SH-SY5Y (cell line): Measurements from ENCODE around the gene MAP3K12.
A peak's percentile ranks its signal among the peaks of the same experiment; 100 is the strongest.

Source experiments
- GATA2 ChIP-seq: IDR thresholded peaks from 2 replicates; pipeline ENCODE4 v1.6.1; 2011; ENCODE audit warnings: mild to moderate bottlenecking, low read depth, low read length
- GATA3 ChIP-seq: IDR thresholded peaks from 2 replicates; pipeline ENCODE4 v1.6.1; 2011; ENCODE audit warnings: low read depth, mild to moderate bottlenecking, low read length, moderate library complexity

Gene MAP3K12

DNA sequence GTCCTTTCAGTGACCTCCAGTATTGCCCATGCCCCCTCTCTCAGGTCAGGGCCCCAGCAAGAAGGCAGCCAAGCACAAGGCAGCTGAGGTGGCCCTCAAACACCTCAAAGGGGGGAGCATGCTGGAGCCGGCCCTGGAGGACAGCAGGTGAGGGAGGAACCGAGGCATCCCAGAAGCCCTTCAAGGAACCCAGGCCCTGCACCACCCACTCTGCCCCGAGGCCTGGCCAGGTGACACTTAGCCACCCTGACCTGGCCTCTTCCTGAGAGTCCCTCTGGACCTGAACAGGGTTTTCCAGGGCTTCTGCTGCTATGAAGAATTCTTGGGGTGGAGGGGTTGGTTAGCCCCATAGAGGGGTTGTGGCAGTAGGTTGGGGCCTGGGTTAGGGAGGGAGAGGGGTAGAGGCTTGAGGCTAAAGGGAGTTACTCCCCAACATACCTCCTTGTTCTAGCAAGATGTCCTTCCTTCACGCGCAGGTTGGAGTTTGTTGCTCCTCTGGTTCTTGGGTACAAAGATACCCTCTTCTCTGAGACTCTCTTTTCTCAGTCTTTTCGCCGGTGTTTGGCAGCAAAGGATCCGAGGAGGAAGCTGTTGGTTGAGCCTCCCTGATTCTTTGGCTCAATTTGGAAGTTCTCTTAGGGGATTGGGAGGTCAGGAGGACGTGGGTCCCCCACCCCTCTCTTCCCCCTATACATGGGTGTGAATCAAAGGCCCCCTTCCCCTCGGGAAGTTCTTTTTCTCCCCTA is 3.9 kb upstream of the MAP3K12 start:
- TF ChIP-seq GATA2 (no peak), GATA3 (no peak)

DNA sequence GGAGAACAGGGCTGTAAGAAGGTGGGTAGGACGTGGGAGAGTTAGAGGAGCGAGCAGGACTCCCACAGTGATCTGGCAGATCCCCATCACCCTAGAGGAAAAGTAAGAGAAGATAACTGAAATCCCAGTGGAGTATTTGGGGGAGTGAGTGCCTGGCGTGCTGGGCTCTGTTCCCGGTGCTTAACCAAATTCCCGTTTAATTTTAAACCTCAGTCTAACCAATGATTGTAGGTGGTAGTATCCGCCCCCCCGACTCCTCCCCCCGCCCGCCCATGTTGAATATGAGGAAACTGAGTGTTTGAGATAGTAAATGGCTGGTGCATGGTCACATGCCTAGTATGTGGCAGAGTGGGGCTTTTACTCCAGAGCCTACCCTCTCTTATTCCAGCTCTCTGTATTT is 3.1 kb upstream of the MAP3K12 start:
- no peak for TF ChIP-seq GATA2
- TF ChIP-seq GATA3, result no peak

DNA sequence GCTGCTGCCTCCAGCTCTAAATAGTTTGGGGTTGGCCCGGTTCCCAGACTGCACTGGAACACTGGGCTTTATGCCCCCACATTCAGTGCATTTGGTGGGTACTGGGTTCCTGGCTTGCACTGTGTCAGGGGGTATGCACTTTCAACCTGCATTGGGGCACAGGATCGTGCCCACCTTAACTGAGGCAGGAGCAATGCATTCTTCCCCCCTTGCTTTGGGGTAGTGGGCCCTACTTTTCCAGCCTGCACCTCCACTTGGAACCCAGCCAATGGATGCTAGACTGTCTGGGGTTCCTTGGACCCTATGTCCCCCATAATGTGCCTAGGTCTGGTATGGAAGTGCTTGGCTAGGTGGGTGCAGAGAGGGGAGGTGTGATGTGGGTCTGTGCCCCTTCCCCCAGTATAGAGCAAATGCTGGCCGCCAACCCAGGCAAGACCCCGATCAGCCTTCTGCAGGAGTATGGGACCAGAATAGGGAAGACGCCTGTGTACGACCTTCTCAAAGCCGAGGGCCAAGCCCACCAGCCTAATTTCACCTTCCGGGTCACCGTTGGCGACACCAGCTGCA is 2.4 kb upstream of the MAP3K12 start:
- no peak for TF ChIP-seq GATA2
- no peak for TF ChIP-seq GATA3

DNA sequence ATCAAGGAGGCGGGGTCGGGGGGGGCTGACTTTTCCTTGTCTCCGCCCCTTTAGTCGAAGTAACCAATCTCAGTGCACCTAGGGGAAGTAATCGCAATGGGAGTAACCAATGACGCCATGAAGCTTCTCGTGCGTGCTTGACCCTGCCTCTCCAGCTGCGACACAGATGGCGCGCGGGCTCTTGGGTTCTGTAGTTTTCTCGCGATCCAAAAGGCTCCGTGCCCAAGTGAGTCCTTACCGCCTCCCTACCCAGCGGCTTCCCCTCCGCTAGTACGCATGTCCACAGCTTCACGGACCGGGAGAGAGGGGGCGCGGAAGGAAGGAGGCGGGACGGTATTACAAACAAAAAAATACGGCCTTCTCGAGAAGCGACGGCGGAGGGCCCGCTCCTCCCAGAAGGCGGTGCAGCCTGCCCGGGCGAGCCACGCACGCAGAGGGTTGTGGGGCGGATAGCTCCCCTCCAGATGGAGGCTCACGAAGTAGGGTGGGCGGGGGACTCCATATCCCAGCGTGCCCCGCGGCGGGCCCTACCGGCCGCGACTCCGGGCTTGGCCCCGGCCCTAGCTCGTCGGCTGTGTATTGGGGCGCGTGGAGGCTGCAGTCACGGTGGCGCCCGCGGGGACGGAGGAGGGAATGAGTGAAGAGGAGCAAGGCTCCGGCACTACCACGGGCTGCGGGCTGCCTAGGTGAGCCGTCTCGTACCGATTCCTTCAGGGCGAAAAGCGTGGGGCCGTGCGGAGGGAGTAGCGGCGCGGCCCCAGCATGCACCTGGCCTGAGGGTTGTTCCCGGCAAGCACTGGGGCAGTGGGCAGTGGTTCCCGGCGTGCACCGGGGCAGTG is 1.7 kb upstream of the MAP3K12 start, which contains the start of gene TARBP2:
TARBP2 (plus strand) TSS at position 508 of the 839 bp plus-strand sequence; CDS start at position 634, 126 bp downstream.
- no peak for TF ChIP-seq GATA3
- TF ChIP-seq GATA2, result no peak

DNA sequence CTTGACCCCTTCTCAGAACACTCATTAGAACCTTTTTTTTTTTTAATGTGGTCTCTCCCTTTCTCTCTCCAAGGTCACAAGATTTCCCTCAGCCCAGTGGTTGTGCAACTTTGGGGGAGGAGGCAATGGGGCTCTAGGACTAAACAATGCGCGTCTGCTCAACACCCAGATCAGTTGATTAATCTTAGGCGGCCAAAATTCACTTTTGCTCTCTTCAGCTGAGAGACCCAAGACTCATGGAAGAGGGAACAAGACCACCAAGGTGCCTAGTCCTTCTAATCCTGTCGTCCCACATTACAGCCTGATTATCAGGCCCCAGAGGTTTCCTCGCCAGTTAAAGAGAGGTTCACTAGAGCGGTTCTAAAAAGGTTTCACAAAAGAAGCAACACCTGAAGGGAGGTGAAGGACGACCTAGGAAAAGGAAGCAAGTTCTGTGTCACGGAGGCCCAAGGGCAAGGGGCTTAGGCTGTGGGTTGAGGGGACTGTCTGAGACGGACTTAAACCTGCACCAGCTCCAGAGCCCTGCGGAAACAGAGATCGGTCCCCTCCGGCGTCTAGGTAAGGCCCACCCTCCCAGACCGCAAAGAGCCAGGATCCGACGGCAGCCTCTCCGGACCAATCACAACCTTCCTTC is 1.0 kb upstream of the MAP3K12 start:
- TF ChIP-seq GATA3 (no peak), GATA2 (no peak; the same call in 1 of the 2 replicates)

DNA sequence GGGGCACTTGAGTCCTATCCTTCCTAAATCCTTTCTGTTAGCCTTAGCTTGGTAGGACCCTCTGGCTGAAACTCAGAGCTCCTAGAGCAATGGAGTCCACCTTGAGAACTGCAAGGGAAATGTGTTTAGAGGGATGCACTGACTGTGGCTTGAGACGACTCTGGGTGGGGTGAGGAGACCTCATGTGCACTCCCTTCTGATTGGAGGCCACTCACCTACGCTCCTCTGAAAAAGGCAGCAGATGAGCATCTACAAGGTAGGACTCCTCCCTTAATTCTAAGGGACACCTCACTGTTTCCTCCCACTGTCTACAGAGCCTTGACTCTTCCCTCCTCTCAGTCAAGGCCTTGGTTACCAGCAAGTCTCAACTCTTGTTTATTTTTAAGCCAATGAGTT is 1.0 kb downstream of the MAP3K12 start:
- no peak for TF ChIP-seq GATA2
- TF ChIP-seq GATA3, result no peak

DNA sequence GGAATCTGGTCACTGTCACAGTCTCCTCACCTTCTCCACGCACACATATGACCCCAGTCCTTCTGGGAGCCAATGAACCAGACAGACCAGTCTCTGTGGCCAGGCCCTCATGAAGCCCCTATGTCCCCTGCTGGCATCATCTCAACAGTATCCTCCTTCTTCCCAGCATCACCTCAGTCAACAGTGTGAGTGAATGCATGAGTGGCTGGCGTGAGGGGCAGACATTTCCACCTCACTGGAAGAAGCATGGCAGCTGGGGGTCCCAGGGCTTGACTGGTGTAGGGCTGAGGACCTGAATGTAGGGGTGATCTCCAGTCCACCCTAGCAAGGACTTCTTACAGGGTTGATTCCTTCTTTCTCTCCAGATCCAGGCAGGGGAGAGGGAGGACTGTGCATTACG is 1.8 kb downstream of the MAP3K12 start:
- no peak for TF ChIP-seq GATA3
- TF ChIP-seq GATA2, result no peak

DNA sequence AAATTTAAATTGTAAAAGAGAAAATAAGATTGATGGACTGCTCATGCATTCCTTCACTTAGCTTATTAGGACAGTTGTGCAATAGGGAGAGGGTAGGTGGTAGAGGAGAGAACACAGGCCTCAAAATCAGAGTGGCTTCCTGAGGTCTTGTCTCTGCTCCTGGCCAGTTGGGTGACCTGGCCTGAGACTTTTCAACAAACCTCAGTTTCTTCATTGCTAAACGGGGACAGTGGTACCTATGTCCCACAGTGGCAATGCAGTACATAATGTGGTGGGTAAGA is 2.6 kb downstream of the MAP3K12 start:
- TF ChIP-seq GATA3 (no peak), GATA2 (no peak)

DNA sequence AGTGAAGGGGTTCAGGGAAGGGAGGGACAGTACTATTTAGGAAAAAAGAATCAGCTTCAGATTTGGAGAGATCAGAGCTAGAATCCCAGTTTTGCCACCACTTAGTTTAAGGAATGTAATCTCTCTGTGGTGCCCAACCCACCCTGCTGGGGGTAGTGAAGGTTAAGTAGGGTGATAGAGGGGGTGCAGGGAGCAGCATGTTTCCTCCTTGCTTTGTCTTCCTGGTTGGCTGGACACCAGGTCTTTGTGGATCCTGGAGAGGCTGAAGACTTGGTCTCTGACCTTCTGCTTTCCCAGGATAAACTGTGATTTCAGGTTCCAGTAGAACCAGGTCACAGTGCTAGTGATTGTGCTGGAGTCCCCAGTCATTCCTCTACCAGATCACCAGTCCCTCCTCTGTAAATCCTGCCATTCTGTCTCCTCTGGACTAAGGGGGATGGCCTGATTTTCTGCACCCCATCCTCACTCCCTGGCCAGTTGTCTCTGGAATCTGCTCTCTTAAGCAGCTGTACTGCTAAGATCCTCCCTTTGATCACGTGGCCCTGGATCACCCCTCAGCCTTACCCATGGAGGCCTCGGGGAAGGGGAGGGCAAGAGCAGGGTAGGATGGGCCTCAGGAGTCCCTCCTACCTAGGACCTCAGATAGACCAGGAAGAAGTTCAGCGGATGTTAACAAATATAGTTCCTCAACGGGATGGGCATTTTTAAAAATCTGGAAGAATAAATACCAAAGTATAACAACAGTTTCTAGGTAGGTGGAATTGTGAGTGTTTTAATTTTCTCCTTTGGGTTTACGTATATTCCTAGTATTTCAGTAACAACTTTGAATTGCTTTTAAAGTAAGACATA is 3.1 kb downstream of the MAP3K12 start:
- TF ChIP-seq GATA3 (no peak), GATA2 (no peak)

DNA sequence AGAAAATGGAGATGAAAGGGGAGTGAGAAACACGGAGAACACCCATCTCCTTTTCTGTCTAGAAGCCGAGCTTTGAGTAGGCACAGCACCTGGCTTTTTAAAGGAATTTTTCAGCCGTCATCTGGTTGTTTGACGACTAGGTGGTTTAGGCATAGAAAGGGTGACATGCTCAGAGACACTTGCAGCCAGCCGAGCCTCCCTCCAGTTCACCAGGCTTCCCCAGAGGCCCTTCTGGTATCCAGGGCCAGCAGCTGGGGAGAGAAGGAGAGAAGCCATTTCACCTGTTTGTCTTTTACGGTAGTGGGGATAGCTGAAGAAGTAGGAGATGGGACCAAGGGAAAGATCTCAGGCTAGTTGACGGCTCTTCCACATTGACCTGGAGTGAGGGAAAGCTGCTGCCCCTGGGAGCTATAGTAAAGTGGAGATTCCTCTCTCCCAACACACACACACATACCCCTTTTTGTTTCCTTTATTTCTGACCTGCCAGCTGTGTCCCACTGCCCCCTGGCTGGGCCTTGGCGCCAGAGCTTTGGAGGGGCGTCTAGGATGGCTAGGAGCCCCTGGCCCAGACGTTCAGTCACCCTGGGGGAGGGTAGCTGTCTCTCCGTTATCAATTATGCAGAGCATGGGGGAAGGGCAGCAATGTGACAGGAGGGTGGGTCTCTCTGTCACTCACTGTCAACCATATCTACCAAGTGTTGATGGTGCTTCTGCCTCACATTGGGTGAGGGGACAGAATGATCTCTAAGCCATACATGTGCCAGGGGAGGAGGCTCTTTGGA is 5.5 kb downstream of the MAP3K12 start:
- no peak for TF ChIP-seq GATA2
- TF ChIP-seq GATA3, result no peak

DNA sequence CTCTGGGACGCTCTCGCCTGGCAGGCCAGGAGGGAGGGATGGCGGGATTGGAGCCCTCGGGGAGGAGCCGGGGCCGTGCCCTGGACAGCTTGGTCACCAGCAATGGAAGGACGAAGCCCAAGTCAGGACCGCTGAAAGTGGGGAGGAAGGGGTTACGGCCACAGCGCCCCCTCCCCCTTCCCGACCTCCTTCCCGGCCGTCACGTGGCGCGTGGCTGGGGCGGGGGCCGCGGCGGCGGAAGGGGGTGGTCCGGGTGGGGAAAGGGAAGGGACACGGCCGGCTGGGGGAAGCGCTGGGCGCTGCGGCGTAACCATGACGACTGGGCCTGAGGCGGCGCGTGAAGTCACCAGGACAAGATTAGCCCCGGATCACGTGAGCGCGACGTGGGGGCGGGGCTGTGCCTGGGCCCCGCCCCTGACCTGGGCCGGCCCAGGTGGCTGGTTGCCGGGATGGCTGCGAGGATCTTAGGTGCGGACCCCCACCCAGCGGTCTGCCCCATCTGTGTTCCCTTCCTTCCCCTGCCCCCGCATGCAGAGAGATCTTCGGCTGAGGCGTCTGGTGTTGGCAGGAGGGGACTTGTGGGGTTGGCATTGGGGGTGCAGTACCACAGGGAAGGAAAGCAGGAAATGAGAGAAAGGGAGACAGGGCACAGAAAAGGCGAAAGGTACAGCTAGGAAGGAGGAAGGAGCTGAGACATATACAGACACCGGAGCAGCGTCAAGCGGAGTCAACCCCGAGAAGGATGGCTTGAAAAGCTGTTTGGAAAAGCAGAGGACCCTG is 6.2 kb downstream of the MAP3K12 start:
- TF ChIP-seq GATA2 (peak; percentile 47; the same call in 1 of the 2 replicates), GATA3 (no peak)

DNA sequence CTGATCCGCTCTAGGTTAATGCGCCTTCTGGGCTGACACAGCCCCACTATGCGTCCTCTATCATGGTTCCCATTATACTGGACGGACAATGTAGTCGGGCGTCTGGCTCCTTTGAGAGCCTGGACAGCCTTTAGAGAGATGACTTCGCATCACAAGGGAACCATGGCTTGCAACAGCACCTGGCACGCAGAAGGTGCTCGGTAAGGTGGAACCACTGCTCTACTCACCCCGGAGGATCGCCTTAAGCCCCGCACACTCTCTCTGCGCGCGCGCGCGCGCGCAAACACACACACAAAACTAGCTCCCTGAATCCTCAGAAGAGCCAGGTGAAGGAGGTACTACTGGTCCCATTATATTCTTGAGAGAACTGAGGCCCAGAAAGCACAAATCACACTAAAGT is 7.1 kb downstream of the MAP3K12 start:
- TF ChIP-seq GATA3 (no peak), GATA2 (no peak)
